NCI-H146 (cell line): ENCODE measurements around the gene BMF.
"Not testable (repeated sequence)": the region's sequence is repeated elsewhere in the genome, so short reads cannot be mapped to it uniquely, and the experiment has no call there.

Experiments
- DNase-seq: peaks from one replicate; lab custom pipeline; 2025; lab: John Stamatoyannopoulos, UW

The BMF gene

GRCh38 chr15:40087991-40088928 lies 20.4 kb downstream of the BMF start:
- DNase-seq, result no peak

- no peak for DNase-seq
These were observed 21.4 kb downstream of the BMF start for GRCh38 chr15:40087068-40087810.

- no peak for DNase-seq
These were observed 23.4 kb downstream of the BMF start for GRCh38 chr15:40085266-40085665.

- no peak for DNase-seq
These were observed 24.0 kb downstream of the BMF start for GRCh38 chr15:40084650-40085049.

- no peak for DNase-seq
These were observed 26.3 kb downstream of the BMF start for GRCh38 chr15:40082195-40082883.

GRCh38 chr15:40081691-40082194 lies 26.9 kb downstream of the BMF start:
- DNase-seq, result peak; percentile 28

- no peak for DNase-seq
These were observed 27.8 kb downstream of the BMF start for GRCh38 chr15:40080847-40081246.

GRCh38 chr15:40080104-40080503 lies 28.6 kb downstream of the BMF start:
- DNase-seq, result no peak

- DNase-seq, result no peak
These were observed 29.2 kb downstream of the BMF start for GRCh38 chr15:40079456-40079855.

GRCh38 chr15:40075298-40076044 lies 33.2 kb downstream of the BMF start:
- no peak for DNase-seq

- DNase-seq, result not testable (repeated sequence)
These were observed 34.0 kb downstream of the BMF start for GRCh38 chr15:40074656-40075055.

- not testable (repeated sequence) for DNase-seq
These were observed 34.8 kb downstream of the BMF start for GRCh38 chr15:40073716-40074490.

- no peak for DNase-seq
These were observed 36.3 kb downstream of the BMF start for GRCh38 chr15:40072216-40072990.

GRCh38 chr15:40070608-40071218 lies 38.0 kb downstream of the BMF start:
- DNase-seq, result no peak

GRCh38 chr15:40070166-40070557 lies 38.5 kb downstream of the BMF start:
- no peak for DNase-seq

- peak; percentile 96 for DNase-seq
These were observed 39.2 kb downstream of the BMF start for GRCh38 chr15:40069178-40070165.

- DNase-seq, result no peak
These were observed 40.6 kb downstream of the BMF start for GRCh38 chr15:40067921-40068624.

GRCh38 chr15:40066589-40066988 lies 42.1 kb downstream of the BMF start:
- DNase-seq, result no peak
